Neuronal stem cell (in vitro differentiated cells): Measurements from ENCODE around the gene CTNNA3.

Experiments
- DNase-seq: peaks from one replicate; pipeline ENCODE4 v3.0.0-alpha.2; 2013; ENCODE audit warnings: low spot score
- H2AFZ ChIP-seq: one replicate; pipeline ENCODE4 v1.6.1; 2013; ENCODE audit warnings: mild to moderate bottlenecking, low read length, inconsistent platforms
- H2AK5ac ChIP-seq: 2 replicates; pipeline ENCODE4 v1.6.1; 2013; ENCODE audit warnings: low read depth, mild to moderate bottlenecking, inconsistent platforms, low read length, moderate library complexity, mixed read lengths
- H2BK120ac ChIP-seq: 2 replicates; pipeline ENCODE4 v1.6.1; 2013; ENCODE audit warnings: low read depth, mild to moderate bottlenecking, inconsistent platforms, low read length, moderate library complexity, mixed read lengths
- H2BK12ac ChIP-seq: one replicate; pipeline ENCODE4 v1.6.1; 2013; ENCODE audit warnings: low read length, inconsistent platforms
- H2BK15ac ChIP-seq: 2 replicates; pipeline ENCODE4 v1.6.1; 2013; ENCODE audit warnings: mild to moderate bottlenecking, low read length, inconsistent platforms, mixed read lengths
- H2BK5ac ChIP-seq: one replicate; pipeline ENCODE4 v1.6.1; 2013; ENCODE audit warnings: inconsistent platforms, mild to moderate bottlenecking, low read length, moderate library complexity
- H3K14ac ChIP-seq: one replicate; pipeline ENCODE4 v1.6.1; 2013; ENCODE audit warnings: low read length, inconsistent platforms
- H3K18ac ChIP-seq: 2 replicates; pipeline ENCODE4 v1.6.1; 2013; ENCODE audit warnings: low read length, inconsistent platforms
- H3K23ac ChIP-seq: 2 replicates; pipeline ENCODE4 v1.6.1; 2013; ENCODE audit warnings: low read depth, mild to moderate bottlenecking, mixed read lengths, low read length, inconsistent platforms; ENCODE audit not compliant: poor library complexity
- H3K27ac ChIP-seq: replicated peaks from 3 replicates; pipeline ENCODE4 v1.5.1; 2013; ENCODE audit warnings: low read length, inconsistent platforms
- H3K27me3 ChIP-seq, 3 experiments: 2 replicates each; pipeline ENCODE4 v1.6.1; 2013; ENCODE audit warnings: low read length in 3 of 3, mild to moderate bottlenecking in 2 of 3, inconsistent platforms in 1 of 3, low read depth in 1 of 3, mixed read lengths in 1 of 3, moderate library complexity in 1 of 3; ENCODE audit not compliant: control insufficient read depth in 3 of 3, insufficient read depth in 3 of 3
- H3K36me3 ChIP-seq, 2 donors: replicated peaks in 1 of 2; 2 replicates each; pipeline ENCODE4 v1.6.1; 2013; ENCODE audit warnings: low read length in 2 of 2; ENCODE audit not compliant: control insufficient read depth in 2 of 2, insufficient read depth in 2 of 2
- H3K4ac ChIP-seq: 2 replicates; pipeline ENCODE4 v1.6.1; 2013; ENCODE audit warnings: inconsistent platforms, mild to moderate bottlenecking, low read length, moderate library complexity
- H3K4me1 ChIP-seq, 2 donors: 1 replicate in 1 of 2; 2 replicates in 1 of 2; pipeline ENCODE4 v1.6.1; 2013; ENCODE audit warnings: low read length in 2 of 2, low read depth in 1 of 2; ENCODE audit not compliant: control insufficient read depth in 2 of 2, insufficient read depth in 1 of 2
- H3K4me2 ChIP-seq: one replicate; pipeline ENCODE4 v1.6.1; 2013; ENCODE audit warnings: mild to moderate bottlenecking, low read length, inconsistent platforms; ENCODE audit not compliant: insufficient read depth, poor library complexity, severe bottlenecking
- H3K4me3 ChIP-seq, 2 donors: 2 replicates each; pipeline ENCODE4 v1.5.1; 2013; ENCODE audit warnings: low read length in 2 of 2, mild to moderate bottlenecking in 2 of 2, inconsistent platforms in 1 of 2, moderate library complexity in 1 of 2
- H3K79me1 ChIP-seq: one replicate; pipeline ENCODE4 v1.6.1; 2013; ENCODE audit warnings: low read depth, mild to moderate bottlenecking, inconsistent platforms, low read length, moderate library complexity
- H3K9ac ChIP-seq: one replicate; pipeline ENCODE4 v1.6.1; 2013; ENCODE audit warnings: mild to moderate bottlenecking, low read depth, low read length, inconsistent platforms; ENCODE audit not compliant: poor library complexity
- H3K9me3 ChIP-seq, 2 donors: replicated peaks in 1 of 2; 2 replicates each; pipeline versions ENCODE3 to v1.6.1; 2013; ENCODE audit warnings: low read length in 2 of 2, mild to moderate bottlenecking in 2 of 2, inconsistent platforms in 1 of 2, low read depth in 1 of 2, mixed read lengths in 1 of 2, moderate library complexity in 1 of 2; ENCODE audit not compliant: control insufficient read depth in 2 of 2, insufficient read depth in 1 of 2
- H4K8ac ChIP-seq: one replicate; pipeline ENCODE4 v1.6.1; 2013; ENCODE audit warnings: low read depth, mild to moderate bottlenecking, inconsistent platforms, low read length, moderate library complexity
- H4K91ac ChIP-seq: one replicate; pipeline ENCODE4 v1.6.1; 2013; ENCODE audit warnings: low read length, low read depth, mild to moderate bottlenecking, inconsistent platforms; ENCODE audit not compliant: poor library complexity
- WGBS, 2 donors: extraction: QIAGEN DNeasy Blood & Tissue Kit; methylation state at CpG; one replicate each; pipeline ENCODE4 v1.1.7; 2013; ENCODE audit warnings: missing lambda C conversion rate in 2 of 2, mixed read lengths in 1 of 2; ENCODE audit not compliant: insufficient read length in 2 of 2, insufficient replicate concordance in 1 of 2; ENCODE audit errors: extremely low coverage in 2 of 2; 5-methylcytosine and 5-hydroxymethylcytosine counted together

Gene CTNNA3

GRCh38 chr10:66836057-66836456 is 859.9 kb downstream of the CTNNA3 start:
- Histone ChIP-seq H3K4me1 (peaks cover 0 to 10% of the 10 kb centered on the region in 2 donors), H3K14ac (no peak overlapping the region), H3K23ac (no peak overlapping the region), H3K4me2 (no peak overlapping the region), H3K27me3 (no peaks in the 10 kb centered on the region), H3K36me3 (no peaks in the 10 kb centered on the region), H4K8ac (no peak overlapping the region), H2BK15ac (no peak overlapping the region), H4K91ac (no peak overlapping the region), H3K79me1 (no peaks in the 10 kb centered on the region), H2AFZ (no peak overlapping the region), H3K4ac (no peak overlapping the region), H2BK5ac (no peak overlapping the region), H3K18ac (no peak overlapping the region), H3K4me3 (no peak overlapping the region), H2BK12ac (no peak overlapping the region), H3K27ac (no peak overlapping the region), H2AK5ac (no peak overlapping the region), H2BK120ac (no peak overlapping the region), H3K9me3 (no peaks in the 10 kb centered on the region), H3K9ac (no peak overlapping the region)
- no peak for DNase-seq
- no CpG with 5 or more reads among the region's 1 CpG for WGBS, 2 donors

- Histone ChIP-seq H3K23ac (no peak overlapping the region), H3K79me1 (no peaks in the 10 kb centered on the region), H4K91ac (no peak overlapping the region), H3K18ac (no peak overlapping the region), H2AK5ac (no peak overlapping the region), H3K9me3 (no peaks in the 10 kb centered on the region), H2BK5ac (no peak overlapping the region), H3K27ac (no peak overlapping the region), H3K27me3 (no peaks in the 10 kb centered on the region), H3K4ac (no peak overlapping the region), H3K9ac (no peak overlapping the region), H3K14ac (no peak overlapping the region), H3K36me3 (no peaks in the 10 kb centered on the region), H2BK120ac (no peak overlapping the region), H3K4me2 (no peak overlapping the region), H2BK15ac (no peak overlapping the region), H3K4me3 (no peak overlapping the region), H2AFZ (no peak overlapping the region), H2BK12ac (no peak overlapping the region), H4K8ac (no peak overlapping the region), H3K4me1 (peaks cover 0 to 10% of the 10 kb centered on the region in 2 donors)
- no peak for DNase-seq
Measured at GRCh38 chr10:66835400-66835799, 860.6 kb downstream of the CTNNA3 start.

- H2AK5ac ChIP-seq: no peak overlapping the region
Measured at GRCh38 chr10:66834802-66835201, 861.2 kb downstream of the CTNNA3 start.

GRCh38 chr10:66833861-66834260 is 862.1 kb downstream of the CTNNA3 start:
- Histone ChIP-seq H2AK5ac (no peak overlapping the region), H3K27me3 (peaks cover 0 to under 1% (median 0%) of the 10 kb centered on the region in 3 experiments), H3K4me1 (peaks cover 0 to 10% of the 10 kb centered on the region in 2 donors), H2BK15ac (no peak overlapping the region), H3K4ac (no peak overlapping the region), H3K4me2 (no peak overlapping the region), H3K23ac (no peak overlapping the region), H3K14ac (no peak overlapping the region), H3K18ac (no peak overlapping the region), H3K9ac (no peak overlapping the region), H4K8ac (no peak overlapping the region), H2BK120ac (no peak overlapping the region), H2BK5ac (no peak overlapping the region), H4K91ac (no peak overlapping the region), H3K79me1 (no peaks in the 10 kb centered on the region), H3K4me3 (no peak overlapping the region), H3K9me3 (no peaks in the 10 kb centered on the region), H2AFZ (no peak overlapping the region), H3K27ac (no peak overlapping the region), H2BK12ac (no peak overlapping the region), H3K36me3 (no peaks in the 10 kb centered on the region)
- no CpG with 5 or more reads among the region's 1 CpG for WGBS, 2 donors
- no peak for DNase-seq

More at GRCh38 chr10:66834802-66835201, 861.2 kb downstream of the CTNNA3 start:
- Histone ChIP-seq H3K27me3 (no peaks in the 10 kb centered on the region), H2BK15ac (no peak overlapping the region), H3K4me3 (no peak overlapping the region), H4K8ac (no peak overlapping the region), H3K36me3 (no peaks in the 10 kb centered on the region), H2BK5ac (no peak overlapping the region), H3K4ac (no peak overlapping the region), H3K18ac (no peak overlapping the region), H3K79me1 (no peaks in the 10 kb centered on the region), H4K91ac (no peak overlapping the region), H3K14ac (no peak overlapping the region), H2BK12ac (no peak overlapping the region), H3K4me1 (peaks cover 0 to 10% of the 10 kb centered on the region in 2 donors), H3K23ac (no peak overlapping the region), H3K27ac (no peak overlapping the region), H3K4me2 (no peak overlapping the region), H2BK120ac (no peak overlapping the region), H2AFZ (no peak overlapping the region), H3K9ac (no peak overlapping the region), H3K9me3 (no peaks in the 10 kb centered on the region)
- no peak for DNase-seq
